ENCODE measurements around the gene CHD5. TPM values are rescaled to one million over a fixed set of nuclear protein-coding genes. Genes with fewer than 3 reads are reported as not detected.

Gene CHD5
- polyA plus RNA-seq, 3 donors: 0.07 TPM; not detected in 2

GRCh38 chr1:6112690-6113005, 67.5 kb downstream of the CHD5 start:
- Histone ChIP-seq H4K20me1 (ENCODE audit: insufficient read depth, low read length) (no peaks in the 10 kb centered on the region), H3K4me2 (replicated peaks; ENCODE audit: extremely low read depth, low read length, poor library complexity, severe bottlenecking) (no peak overlapping the region), H3K27me3 (ENCODE audit: control insufficient read depth in 2 of 2, insufficient read depth in 2 of 2, low read length in 2 of 2) (no peaks in the 10 kb centered on the region), H3K27ac (ENCODE audit: low read depth in 1 of 2, low read length in 2 of 2) (no peak overlapping the region), H2AFZ (ENCODE audit: insufficient read depth, low read depth, low read length, poor library complexity, severe bottlenecking) (no peak overlapping the region), H3K9ac (ENCODE audit: insufficient read depth, low read length, poor library complexity, severe bottlenecking) (no peak overlapping the region), H3K9me3 (replicated peaks in 1 of 2; ENCODE audit: control insufficient read depth in 1 of 2, insufficient read depth in 1 of 2, low read length in 2 of 2) (no peaks in the 10 kb centered on the region), H3K79me2 (ENCODE audit: insufficient read depth, low read length) (no peaks in the 10 kb centered on the region), H3K36me3 (replicated peaks in 1 of 2; ENCODE audit: control insufficient read depth in 1 of 2, insufficient read depth in 2 of 2, low read length in 2 of 2) (no peaks in the 10 kb centered on the region), H3K4me1 (ENCODE audit: control insufficient read depth in 1 of 2, insufficient read depth in 2 of 2, low read length in 2 of 2) (no peaks in the 10 kb centered on the region), H3K4me3 (replicated peaks in 1 of 3; ENCODE audit: low read depth in 2 of 3, low read length in 3 of 3) (no peak overlapping the region)
- Mint-ChIP-seq H3K27me3 (ENCODE audit: low read depth in 3 of 3) (peaks cover 10 to 18% (median 11%) of the 10 kb centered on the region in 3 donors), H3K4me1 (peaks cover 2% of the 10 kb centered on the region), H3K4me3 (no peak overlapping the region), H3K27ac (no peak overlapping the region), H3K36me3 (no peaks in the 10 kb centered on the region), H3K9me3 (peaks cover 0 to 10% (median 5%) of the 10 kb centered on the region in 7 donors)
- WGBS (ENCODE audit: insufficient coverage): 75% methylated on average over 4 of the region's 5 CpGs
- intact Hi-C loops (cut with micrococcal nuclease): no loop called here
- DNase-seq: no peak
- no peak for TF ChIP-seq CTCF (IDR thresholded peaks at IDR 0.05)

- H3K4me1 ChIP-seq (ENCODE audit: control insufficient read depth in 1 of 2, insufficient read depth in 2 of 2, low read length in 2 of 2): no peaks in the 10 kb centered on the region
- no peaks in the 10 kb centered on the region for H3K36me3 ChIP-seq (replicated peaks in 1 of 2; ENCODE audit: control insufficient read depth in 1 of 2, insufficient read depth in 2 of 2, low read length in 2 of 2)
- H3K27ac ChIP-seq (ENCODE audit: low read depth in 1 of 2, low read length in 2 of 2): no peak overlapping the region
- peaks cover 0 to 8% (median 5%) of the 10 kb centered on the region in 7 donors for H3K9me3 Mint-ChIP-seq
- H2AFZ ChIP-seq (ENCODE audit: insufficient read depth, low read depth, low read length, poor library complexity, severe bottlenecking): no peak overlapping the region
- H4K20me1 ChIP-seq (ENCODE audit: insufficient read depth, low read length): no peaks in the 10 kb centered on the region
- H3K4me1 Mint-ChIP-seq: peaks cover 2% of the 10 kb centered on the region
- WGBS (ENCODE audit: insufficient coverage): 85% methylated on average over 13 of the region's 13 CpGs
- no peak overlapping the region for H3K4me3 ChIP-seq (replicated peaks in 1 of 3; ENCODE audit: low read depth in 2 of 3, low read length in 3 of 3)
- TF ChIP-seq CTCF (IDR thresholded peaks at IDR 0.05): no peak
- H3K9ac ChIP-seq (ENCODE audit: insufficient read depth, low read length, poor library complexity, severe bottlenecking): no peak overlapping the region
- no peak overlapping the region for H3K4me2 ChIP-seq (replicated peaks; ENCODE audit: extremely low read depth, low read length, poor library complexity, severe bottlenecking)
- peaks cover 10 to 18% (median 12%) of the 10 kb centered on the region in 3 donors for H3K27me3 Mint-ChIP-seq (ENCODE audit: low read depth in 3 of 3)
- no peak overlapping the region for H3K4me3 Mint-ChIP-seq
- no peaks in the 10 kb centered on the region for H3K79me2 ChIP-seq (ENCODE audit: insufficient read depth, low read length)
- DNase-seq: no peak
- H3K27me3 ChIP-seq (ENCODE audit: control insufficient read depth in 2 of 2, insufficient read depth in 2 of 2, low read length in 2 of 2): no peaks in the 10 kb centered on the region
- H3K9me3 ChIP-seq (replicated peaks in 1 of 2; ENCODE audit: control insufficient read depth in 1 of 2, insufficient read depth in 1 of 2, low read length in 2 of 2): no peaks in the 10 kb centered on the region
- H3K27ac Mint-ChIP-seq: no peak overlapping the region
- intact Hi-C loops (cut with micrococcal nuclease): no loop called here
- no peaks in the 10 kb centered on the region for H3K36me3 Mint-ChIP-seq
Observed at GRCh38 chr1:6111991-6112689, 68.0 kb downstream of the CHD5 start.

Data from CD14-positive monocyte (primary cell).